Cardiac muscle cell (in vitro differentiated cells and primary cell): ENCODE results near the gene ZNF792. TPM values are rescaled to one million over a fixed set of nuclear protein-coding genes. Genes with fewer than 3 reads are reported as not detected.
"Not testable (repeated sequence)": the region's sequence is repeated elsewhere in the genome, so short reads cannot be mapped to it uniquely, and the experiment has no call there.

Experiments
- DNase-seq, 2 donors: peaks; one replicate each; pipeline versions ENCODE4 v3.0.0 to v3.0.0-alpha.2; 2010 to 2017; ENCODE audit warnings: low read depth in 1 of 2, low spot score in 1 of 2
- H3K27ac ChIP-seq: fragments of 200-600 bp; sonication (generic); 2 replicates; pipeline ENCODE4 v1.5.1; 2016
- H3K27me3 ChIP-seq: fragments of 200-600 bp; sonication (generic); 2 replicates; pipeline ENCODE4 v1.6.0; 2016; ENCODE audit warnings: control low read depth
- H3K36me3 ChIP-seq: fragments of 200-600 bp; sonication (generic); 2 replicates; pipeline ENCODE4 v1.5.1; 2016; ENCODE audit warnings: control low read depth
- H3K4me1 ChIP-seq: fragments of 200-600 bp; sonication (generic); 2 replicates; pipeline ENCODE4 v1.8.1; 2017; ENCODE audit warnings: low read depth, mild to moderate bottlenecking, mixed run types
- H3K4me3 ChIP-seq: fragments of 200-600 bp; sonication (generic); 2 replicates; pipeline ENCODE4 v1.5.1; 2016; ENCODE audit warnings: mild to moderate bottlenecking
- H3K9me3 ChIP-seq: fragments of 200-600 bp; sonication (generic); 2 replicates; pipeline ENCODE4 v1.5.1; 2017; ENCODE audit warnings: low read depth, mild to moderate bottlenecking, control low read depth
- CTCF ChIP-seq: IDR thresholded peaks from 2 replicates; pipeline ENCODE4 v1.5.1; 2012; ENCODE audit warnings: low read depth, mild to moderate bottlenecking, low read length
- polyA plus RNA-seq: library from polyadenylated mRNA; unstranded; fragments of >200 nt; fragmentation: Nextera tagmentation; extraction: Ambion mirVana; gene quantifications from 2 replicates; pipeline ENCODE4 v1.2.1, GENCODE V29; 2016
- total RNA-seq: library from RNA; depleted of rRNA; stranded (reverse); fragments of >200 nt; gene quantifications from 2 replicates; pipeline ENCODE4 v1.2.3, GENCODE V29; 2016

ZNF792 gene
- total and polyA plus RNA-seq, 2 experiments from 2014 or later = 2.6 to 14.0 TPM

DNA sequence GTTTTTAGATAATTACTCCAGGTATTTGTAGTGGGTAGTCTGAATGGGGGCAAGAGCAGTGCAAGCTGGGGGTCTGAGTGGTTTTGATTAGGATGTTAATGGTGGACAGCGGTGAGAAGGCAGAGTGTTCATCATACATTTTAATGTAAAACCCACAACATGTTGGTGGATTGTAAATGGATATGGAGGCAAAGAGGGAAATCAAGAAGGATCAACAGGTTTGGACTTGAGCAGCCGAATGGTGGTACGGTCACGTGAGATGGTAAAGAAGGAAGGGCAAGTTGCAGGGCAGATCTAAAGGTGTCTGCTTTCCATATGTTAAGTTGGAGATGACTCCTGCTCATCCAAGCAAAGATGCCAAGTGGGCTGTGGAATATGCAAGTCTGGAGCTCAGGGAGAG is 27.8 kb downstream of the ZNF792 start:
- Histone ChIP-seq H3K9me3 (no peaks in the 10 kb centered on the region), H3K27me3 (no peaks in the 10 kb centered on the region), H3K27ac (no peak overlapping the region), H3K36me3 (peaks cover 29% of the 10 kb centered on the region), H3K4me3 (no peak overlapping the region), H3K4me1 (no peaks in the 10 kb centered on the region)
- no peak for TF ChIP-seq CTCF
- DNase-seq = no peak

- no peak overlapping the region for H3K27ac ChIP-seq
- no peak overlapping the region for H3K4me3 ChIP-seq
- H3K36me3 ChIP-seq = peaks cover 29% of the 10 kb centered on the region
- no peak for DNase-seq
- no peaks in the 10 kb centered on the region for H3K4me1 ChIP-seq
- H3K27me3 ChIP-seq = no peaks in the 10 kb centered on the region
- no peaks in the 10 kb centered on the region for H3K9me3 ChIP-seq
- no peak for TF ChIP-seq CTCF
Observed at GRCh38 chr19:34932494-34932893, 31.5 kb downstream of the ZNF792 start.

DNA sequence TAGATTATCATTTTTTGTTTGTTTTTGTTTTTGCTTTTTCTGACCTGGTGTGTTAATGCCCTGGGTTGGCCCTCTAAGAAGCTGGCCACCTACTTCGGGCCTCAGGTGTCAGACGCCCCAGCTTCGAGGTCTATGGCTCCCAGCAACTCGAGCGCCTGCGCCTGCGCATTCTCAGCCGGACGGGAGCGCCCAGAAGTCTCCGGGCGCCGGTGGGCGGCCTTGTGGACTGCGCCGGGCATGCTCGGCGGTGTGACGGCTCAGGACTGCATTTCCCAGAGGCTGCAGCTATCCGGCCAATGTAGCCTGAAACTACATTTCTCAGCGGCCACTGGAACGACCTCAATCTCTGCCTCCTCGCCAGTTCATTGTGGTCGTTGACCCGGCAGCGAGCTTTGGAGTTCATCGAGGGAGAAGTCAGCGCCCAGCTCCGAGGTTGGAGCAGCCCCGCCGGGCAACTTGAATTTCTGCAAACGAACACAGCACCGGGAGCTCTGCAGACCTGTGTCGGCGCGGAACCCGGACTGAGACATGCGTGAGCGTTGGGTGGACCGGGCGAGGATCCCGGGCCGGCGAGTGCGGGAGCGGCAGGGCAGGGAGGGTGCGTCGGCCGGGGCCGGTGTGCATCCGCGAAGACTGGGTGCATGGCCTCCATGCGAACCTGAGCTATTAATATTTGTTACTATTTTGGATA is 37.2 kb downstream of the ZNF792 start, which contains the start of gene ZNF30:
Gene ZNF30, plus strand, starts transcription at position 219 of the 691 bp plus-strand sequence. CDS start 3,045 bp downstream, outside the sequence.
- peak; percentile 96 for DNase-seq
- Histone ChIP-seq H3K27me3 (no peaks in the 10 kb centered on the region), H3K36me3 (peaks cover 4% of the 10 kb centered on the region), H3K9me3 (no peaks in the 10 kb centered on the region), H3K4me1 (no peaks in the 10 kb centered on the region), H3K4me3 (peak within 1 kb of the TSS; percentile 65), H3K27ac (peak within 1 kb of the TSS; percentile 85)
- no peak for TF ChIP-seq CTCF

DNA sequence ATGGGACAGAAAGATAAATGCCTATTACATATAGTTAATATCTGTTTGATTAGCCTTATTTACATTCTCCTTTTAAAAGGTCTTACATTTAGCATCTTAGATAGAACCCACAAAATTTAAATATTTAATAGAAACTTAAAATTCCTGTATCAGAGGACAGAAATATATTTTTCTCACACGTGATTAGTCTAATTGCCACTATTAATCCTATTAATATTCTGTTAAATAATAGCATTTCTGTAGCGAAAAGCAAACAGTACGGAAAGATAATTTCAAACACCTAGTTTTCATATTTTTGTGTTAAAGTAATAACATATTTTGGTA is 37.7 kb downstream of the ZNF792 start:
- TF ChIP-seq CTCF = no peak
- no peaks in the 10 kb centered on the region for H3K4me1 ChIP-seq
- no peaks in the 10 kb centered on the region for H3K9me3 ChIP-seq
- H3K27me3 ChIP-seq = no peaks in the 10 kb centered on the region
- no peaks in the 10 kb centered on the region for H3K36me3 ChIP-seq
- no peak overlapping the region for H3K27ac ChIP-seq
- H3K4me3 ChIP-seq = peak overlapping the region; percentile 65
- DNase-seq = no peak

DNA sequence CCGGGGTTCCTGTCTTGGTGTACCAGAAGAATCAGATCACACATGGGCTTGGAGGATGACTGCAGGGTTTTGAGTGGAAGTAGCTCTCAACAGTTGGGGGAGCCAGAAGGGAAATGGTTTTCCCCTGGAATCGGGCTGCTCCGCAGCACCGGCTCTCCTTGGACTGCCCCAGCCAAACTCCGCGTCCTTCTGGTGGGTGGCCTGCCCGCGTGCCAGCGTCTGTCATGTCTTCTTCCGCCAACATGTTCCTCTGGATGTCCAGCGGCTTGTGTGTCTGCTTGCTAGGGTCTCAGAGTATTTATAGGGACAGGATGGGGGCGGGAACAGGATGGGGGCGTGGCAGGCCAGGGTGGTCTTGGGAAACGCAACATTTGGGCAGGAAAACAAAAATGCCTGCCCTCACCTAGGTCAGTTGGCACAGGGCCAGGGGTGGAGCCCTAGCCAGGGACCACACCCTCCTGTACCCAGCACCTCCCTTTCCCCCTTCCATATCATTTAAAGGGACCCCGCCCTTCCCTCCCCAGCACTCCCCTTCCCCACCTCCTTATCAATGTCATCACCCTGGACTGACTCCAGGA is 38.7 kb downstream of the ZNF792 start:
- no peaks in the 10 kb centered on the region for H3K4me1 ChIP-seq
- DNase-seq = no peak
- H3K27ac ChIP-seq = no peak overlapping the region
- no peaks in the 10 kb centered on the region for H3K27me3 ChIP-seq
- H3K9me3 ChIP-seq = no peaks in the 10 kb centered on the region
- no peaks in the 10 kb centered on the region for H3K36me3 ChIP-seq
- no peak overlapping the region for H3K4me3 ChIP-seq
- TF ChIP-seq CTCF = no peak

- H3K36me3 ChIP-seq, DNase-seq, H3K27me3 ChIP-seq, H3K4me3 ChIP-seq, H3K4me1 ChIP-seq, H3K9me3 ChIP-seq, H3K27ac ChIP-seq: not testable (repeated sequence)
Observed at GRCh38 chr19:34920090-34920786, 43.8 kb downstream of the ZNF792 start.
